Activated T-cell treated with anti-CD3 and anti-CD28 coated beads, Interleukin-2, amount 50 U/mL, for 1 hour (primary cell): ENCODE results near the gene PHOX2A.
A peak's percentile ranks its signal among the peaks of the same experiment; 100 is the strongest.

Source experiments
- DNase-seq: peaks from one replicate; pipeline ENCODE4 v3.0.0-alpha.2; 2020

The PHOX2A gene

GRCh38 chr11:72233056-72233772 is 10.8 kb downstream of the PHOX2A start:
- no peak for DNase-seq

- no peak for DNase-seq
Measured at GRCh38 chr11:72232260-72233055, 11.5 kb downstream of the PHOX2A start.

GRCh38 chr11:72231396-72232259 is 12.3 kb downstream of the PHOX2A start:
- no peak for DNase-seq

GRCh38 chr11:72230764-72231365 is 13.1 kb downstream of the PHOX2A start:
- DNase-seq: no peak

GRCh38 chr11:72229925-72230763 is 13.8 kb downstream of the PHOX2A start:
- no peak for DNase-seq

GRCh38 chr11:72229336-72229924 is 14.5 kb downstream of the PHOX2A start:
- DNase-seq: no peak

- DNase-seq: no peak
Measured at GRCh38 chr11:72228844-72229231, 15.1 kb downstream of the PHOX2A start.

GRCh38 chr11:72228229-72228843 is 15.6 kb downstream of the PHOX2A start:
- DNase-seq: no peak

- DNase-seq: no peak
Measured at GRCh38 chr11:72227316-72228228, 16.4 kb downstream of the PHOX2A start.

- DNase-seq: no peak
Measured at GRCh38 chr11:72226701-72227100, 17.3 kb downstream of the PHOX2A start.

- DNase-seq: peak; percentile 42
Measured at GRCh38 chr11:72225411-72225951, 18.5 kb downstream of the PHOX2A start.

GRCh38 chr11:72224564-72225410 is 19.2 kb downstream of the PHOX2A start, which contains the start of gene INPPL1:
Gene INPPL1, plus strand, starts transcription at chr11:72224767. Its CDS starts 218 bp downstream, at chr11:72224985.
- peak; percentile 55 for DNase-seq

GRCh38 chr11:72223615-72224563 is 20.1 kb downstream of the PHOX2A start:
- peak; percentile 70 for DNase-seq

GRCh38 chr11:72222907-72223614 is 20.9 kb downstream of the PHOX2A start:
- DNase-seq: peak; percentile 94

- DNase-seq: no peak
Measured at GRCh38 chr11:72222106-72222891, 21.7 kb downstream of the PHOX2A start.
